ENCODE results near the gene CSPG4.
"Not testable (repeated sequence)": the region's sequence is repeated elsewhere in the genome, so short reads cannot be mapped to it uniquely, and the experiment has no call there.

Gene CSPG4

GRCh38 chr15:75738014-75738646 lies 25.5 kb upstream of the CSPG4 start:
- DNase-seq, result no peak

- DNase-seq, result not testable (repeated sequence)
Observed at GRCh38 chr15:75737116-75738013, 24.7 kb upstream of the CSPG4 start.

GRCh38 chr15:75736256-75736655 lies 23.6 kb upstream of the CSPG4 start:
- no peak for DNase-seq

- DNase-seq, result not testable (repeated sequence)
Observed at GRCh38 chr15:75734861-75735760, 22.5 kb upstream of the CSPG4 start.

GRCh38 chr15:75733761-75734651 lies 21.4 kb upstream of the CSPG4 start:
- DNase-seq, result no peak

- DNase-seq, result no peak
Observed at GRCh38 chr15:75732809-75733451, 20.3 kb upstream of the CSPG4 start.

- no peak for DNase-seq
Observed at GRCh38 chr15:75732177-75732808, 19.6 kb upstream of the CSPG4 start.

- DNase-seq, result no peak
Observed at GRCh38 chr15:75731248-75732151, 18.9 kb upstream of the CSPG4 start.

- not testable (repeated sequence) for DNase-seq
Observed at GRCh38 chr15:75730376-75731247, 18.0 kb upstream of the CSPG4 start.

GRCh38 chr15:75729326-75730069 lies 16.9 kb upstream of the CSPG4 start:
- no peak for DNase-seq

GRCh38 chr15:75727851-75728715 lies 15.4 kb upstream of the CSPG4 start:
- no peak for DNase-seq

- no peak for DNase-seq
Observed at GRCh38 chr15:75727031-75727531, 14.4 kb upstream of the CSPG4 start.

GRCh38 chr15:75725719-75726607 lies 13.3 kb upstream of the CSPG4 start:
- DNase-seq, result no peak

GRCh38 chr15:75725006-75725718 lies 12.5 kb upstream of the CSPG4 start:
- no peak for DNase-seq

Data from NCI-H2029 treated with DMSO at 0.1 percent for 48 hours (cell line).